ENCODE results near the gene RXFP1.

The RXFP1 gene

DNA sequence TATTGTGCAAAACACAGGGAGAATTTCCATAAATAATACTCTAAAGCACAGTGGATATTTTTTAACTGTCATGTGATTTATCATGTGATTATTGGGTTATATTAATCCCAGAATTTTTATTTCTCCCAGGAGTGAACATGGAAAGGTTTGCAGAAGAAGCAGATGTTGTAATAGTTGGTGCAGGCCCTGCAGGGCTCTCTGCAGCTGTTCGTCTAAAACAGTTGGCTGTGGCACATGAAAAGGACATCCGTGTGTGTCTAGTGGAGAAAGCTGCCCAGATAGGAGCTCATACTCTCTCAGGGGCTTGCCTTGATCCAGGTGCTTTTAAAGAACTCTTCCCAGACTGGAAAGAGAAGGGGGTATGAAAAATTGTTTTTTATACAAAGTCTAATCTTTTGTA is 160.4 kb downstream of the RXFP1 start:
- peak; percentile 18 to 30 for DNase-seq (ENCODE audit: low read depth in 1 of 2, low spot score in 1 of 2)
- no peak overlapping the region for H3K27ac ChIP-seq (replicated peaks)
- H3K4me3 ChIP-seq (replicated peaks; ENCODE audit: insufficient read depth, low read length), result no peak overlapping the region
- H3K27me3 ChIP-seq (ENCODE audit: insufficient read depth, poor library complexity, severe bottlenecking), result no peaks in the 10 kb centered on the region
- TF ChIP-seq, protein P1, sequence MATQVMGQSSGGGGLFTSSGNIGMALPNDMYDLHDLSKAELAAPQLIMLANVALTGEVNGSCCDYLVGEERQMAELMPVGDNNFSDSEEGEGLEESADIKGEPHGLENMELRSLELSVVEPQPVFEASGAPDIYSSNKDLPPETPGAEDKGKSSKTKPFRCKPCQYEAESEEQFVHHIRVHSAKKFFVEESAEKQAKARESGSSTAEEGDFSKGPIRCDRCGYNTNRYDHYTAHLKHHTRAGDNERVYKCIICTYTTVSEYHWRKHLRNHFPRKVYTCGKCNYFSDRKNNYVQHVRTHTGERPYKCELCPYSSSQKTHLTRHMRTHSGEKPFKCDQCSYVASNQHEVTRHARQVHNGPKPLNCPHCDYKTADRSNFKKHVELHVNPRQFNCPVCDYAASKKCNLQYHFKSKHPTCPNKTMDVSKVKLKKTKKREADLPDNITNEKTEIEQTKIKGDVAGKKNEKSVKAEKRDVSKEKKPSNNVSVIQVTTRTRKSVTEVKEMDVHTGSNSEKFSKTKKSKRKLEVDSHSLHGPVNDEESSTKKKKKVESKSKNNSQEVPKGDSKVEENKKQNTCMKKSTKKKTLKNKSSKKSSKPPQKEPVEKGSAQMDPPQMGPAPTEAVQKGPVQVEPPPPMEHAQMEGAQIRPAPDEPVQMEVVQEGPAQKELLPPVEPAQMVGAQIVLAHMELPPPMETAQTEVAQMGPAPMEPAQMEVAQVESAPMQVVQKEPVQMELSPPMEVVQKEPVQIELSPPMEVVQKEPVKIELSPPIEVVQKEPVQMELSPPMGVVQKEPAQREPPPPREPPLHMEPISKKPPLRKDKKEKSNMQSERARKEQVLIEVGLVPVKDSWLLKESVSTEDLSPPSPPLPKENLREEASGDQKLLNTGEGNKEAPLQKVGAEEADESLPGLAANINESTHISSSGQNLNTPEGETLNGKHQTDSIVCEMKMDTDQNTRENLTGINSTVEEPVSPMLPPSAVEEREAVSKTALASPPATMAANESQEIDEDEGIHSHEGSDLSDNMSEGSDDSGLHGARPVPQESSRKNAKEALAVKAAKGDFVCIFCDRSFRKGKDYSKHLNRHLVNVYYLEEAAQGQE (IDR thresholded peaks at IDR 0.05; ENCODE audit: insufficient replicate concordance, low read depth), result no peak
- TF ChIP-seq, protein P2, sequence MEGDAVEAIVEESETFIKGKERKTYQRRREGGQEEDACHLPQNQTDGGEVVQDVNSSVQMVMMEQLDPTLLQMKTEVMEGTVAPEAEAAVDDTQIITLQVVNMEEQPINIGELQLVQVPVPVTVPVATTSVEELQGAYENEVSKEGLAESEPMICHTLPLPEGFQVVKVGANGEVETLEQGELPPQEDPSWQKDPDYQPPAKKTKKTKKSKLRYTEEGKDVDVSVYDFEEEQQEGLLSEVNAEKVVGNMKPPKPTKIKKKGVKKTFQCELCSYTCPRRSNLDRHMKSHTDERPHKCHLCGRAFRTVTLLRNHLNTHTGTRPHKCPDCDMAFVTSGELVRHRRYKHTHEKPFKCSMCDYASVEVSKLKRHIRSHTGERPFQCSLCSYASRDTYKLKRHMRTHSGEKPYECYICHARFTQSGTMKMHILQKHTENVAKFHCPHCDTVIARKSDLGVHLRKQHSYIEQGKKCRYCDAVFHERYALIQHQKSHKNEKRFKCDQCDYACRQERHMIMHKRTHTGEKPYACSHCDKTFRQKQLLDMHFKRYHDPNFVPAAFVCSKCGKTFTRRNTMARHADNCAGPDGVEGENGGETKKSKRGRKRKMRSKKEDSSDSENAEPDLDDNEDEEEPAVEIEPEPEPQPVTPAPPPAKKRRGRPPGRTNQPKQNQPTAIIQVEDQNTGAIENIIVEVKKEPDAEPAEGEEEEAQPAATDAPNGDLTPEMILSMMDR (IDR thresholded peaks at IDR 0.05; ENCODE audit: insufficient read depth, low read length), result no peak
- TF ChIP-seq POLR2AphosphoS5 (IDR thresholded peaks at IDR 0.05; ENCODE audit: low read depth) (no peak), GABPA (IDR thresholded peaks at IDR 0.05; ENCODE audit: low read depth) (no peak), SPI1 (IDR thresholded peaks at IDR 0.05; ENCODE audit: borderline replicate concordance, low read depth) (no peak)

DNA sequence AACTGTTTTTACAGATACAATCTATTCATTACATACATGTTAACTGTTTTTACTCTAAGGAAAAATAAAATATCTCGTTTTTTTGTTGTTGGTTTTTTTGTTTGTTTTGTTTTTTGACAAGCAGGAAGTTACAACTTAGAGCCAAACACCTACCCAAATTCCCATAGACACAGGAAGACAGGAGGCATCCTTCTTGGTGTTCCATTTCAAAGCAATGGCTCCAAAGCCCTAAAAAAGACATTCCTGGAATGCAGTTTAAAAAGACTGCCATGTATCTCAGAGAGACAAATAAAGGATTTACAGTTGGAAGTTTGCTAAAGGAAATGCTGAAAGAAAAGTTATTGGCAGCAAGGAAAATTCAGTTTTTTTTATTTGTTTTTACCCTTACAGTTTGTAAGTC is 167.1 kb downstream of the RXFP1 start:
- no peak overlapping the region for H3K4me3 ChIP-seq (replicated peaks; ENCODE audit: insufficient read depth, low read length)
- no peaks in the 10 kb centered on the region for H3K27me3 ChIP-seq (ENCODE audit: insufficient read depth, poor library complexity, severe bottlenecking)
- no peak for DNase-seq (ENCODE audit: low read depth in 1 of 2, low spot score in 1 of 2)
- no peak overlapping the region for H3K27ac ChIP-seq (replicated peaks)
- TF ChIP-seq, protein P1 (IDR thresholded peaks at IDR 0.05; ENCODE audit: insufficient replicate concordance, low read depth), result no peak
- TF ChIP-seq POLR2AphosphoS5 (IDR thresholded peaks at IDR 0.05; ENCODE audit: low read depth) (no peak), GABPA (IDR thresholded peaks at IDR 0.05; ENCODE audit: low read depth) (no peak), SPI1 (IDR thresholded peaks at IDR 0.05; ENCODE audit: borderline replicate concordance, low read depth) (no peak)
- TF ChIP-seq, protein P2 (IDR thresholded peaks at IDR 0.05; ENCODE audit: insufficient read depth, low read length), result no peak

Measured in HL-60 (cell line).